HTERT RPE-1 (cell line): ENCODE results near the gene PCSK1N.
"Not testable (repeated sequence)": the region's sequence is repeated elsewhere in the genome, so short reads cannot be mapped to it uniquely, and the experiment has no call there.

Experiments
- in situ Hi-C: fragments of 300-500 bp; cut with MboI; formaldehyde crosslinking; loops from 4 replicates; pipeline ENCODE4 v1.14.3; 2020; ENCODE audit warnings: low sequenced_read_pairs

Gene PCSK1N

GRCh38 chrX:48835524-48836329, at the start of gene PCSK1N:
PCSK1N (minus strand) TSS chrX:48835610; CDS start chrX:48835532, 78 bp downstream.
- in situ Hi-C loops, result no loop called here

GRCh38 chrX:48883729-48884128, 48.3 kb upstream of the PCSK1N start:
- in situ Hi-C loops, result no loop called here

GRCh38 chrX:48876944-48877343, 41.5 kb upstream of the PCSK1N start:
- in situ Hi-C loops, result not testable (repeated sequence)

- in situ Hi-C loops, result not testable (repeated sequence)
Measured at GRCh38 chrX:48872017-48872416, 36.6 kb upstream of the PCSK1N start.

GRCh38 chrX:48864210-48864609, 28.8 kb upstream of the PCSK1N start:
- in situ Hi-C loops, result no loop called here

GRCh38 chrX:48854898-48855297, 19.5 kb upstream of the PCSK1N start:
- in situ Hi-C loops, result no loop called here

GRCh38 chrX:48854121-48854804, 18.9 kb upstream of the PCSK1N start:
- in situ Hi-C loops, result not testable (repeated sequence)

- in situ Hi-C loops, result not testable (repeated sequence)
Measured at GRCh38 chrX:48853494-48853893, 18.1 kb upstream of the PCSK1N start.

GRCh38 chrX:48852857-48853256, 17.4 kb upstream of the PCSK1N start:
- in situ Hi-C loops, result no loop called here

- in situ Hi-C loops, result no loop called here
Measured at GRCh38 chrX:48848847-48849246, 13.4 kb upstream of the PCSK1N start.

GRCh38 chrX:48839686-48840085, 4.3 kb upstream of the PCSK1N start:
- in situ Hi-C loops, result no loop called here

- in situ Hi-C loops, result no loop called here
Measured at GRCh38 chrX:48834383-48834709, 1.1 kb downstream of the PCSK1N start.

- in situ Hi-C loops, result no loop called here
Measured at GRCh38 chrX:48833542-48834138, 1.8 kb downstream of the PCSK1N start.

GRCh38 chrX:48831909-48832291, 3.5 kb downstream of the PCSK1N start:
- in situ Hi-C loops, result no loop called here

- in situ Hi-C loops, result no loop called here
Measured at GRCh38 chrX:48831136-48831908, 4.1 kb downstream of the PCSK1N start.

- in situ Hi-C loops, result no loop called here
Measured at GRCh38 chrX:48829016-48829735, 6.2 kb downstream of the PCSK1N start.

- in situ Hi-C loops, result no loop called here
Measured at GRCh38 chrX:48827654-48827968, 7.8 kb downstream of the PCSK1N start.

GRCh38 chrX:48826876-48827653, 8.3 kb downstream of the PCSK1N start:
- in situ Hi-C loops, result no loop called here

- in situ Hi-C loops, result no loop called here
Measured at GRCh38 chrX:48826135-48826875, 9.1 kb downstream of the PCSK1N start, which contains the start of gene ERAS. ERAS (plus strand) TSS chrX:48826513; CDS start chrX:48829124, 2,611 bp downstream.
